Activated B cell treated with CpG ODN at 0.5 μM for 24 hours (primary cell): ENCODE data around the gene MMP15. TPM values are rescaled to one million over a fixed set of nuclear protein-coding genes. Genes with fewer than 3 reads are reported as not detected.

Source experiments
- ATAC-seq: fragments of 200-7000 bp; cut with Tn5 transposase; one replicate; pipeline ENCODE4 v1.10.0; 2021; ENCODE audit warnings: low read depth, mild to moderate bottlenecking, moderate library complexity
- CTCF ChIA-PET: fragments of 350-600 bp; sonication (Branson Sonifier 250); formaldehyde crosslinking; loops from one replicate; lab custom pipeline; 2021; ENCODE audit warnings: antibody characterized with exemption; lab: Charles Lee
- POLR2A ChIA-PET: fragments of 350-600 bp; sonication (Branson Sonifier 250); formaldehyde crosslinking; loops from one replicate; lab custom pipeline; 2021; ENCODE audit warnings: antibody characterized with exemption; lab: Charles Lee
- DNase-seq: peaks from one replicate; pipeline ENCODE4 v3.0.0; 2022
- H3K27ac Mint-ChIP-seq: one replicate; pipeline ENCODE4 v1.8.0; 2020; ENCODE audit warnings: mixed read lengths
- H3K27me3 Mint-ChIP-seq: one replicate; pipeline ENCODE4 v1.8.0; 2021; ENCODE audit warnings: mixed read lengths
- H3K36me3 Mint-ChIP-seq: one replicate; pipeline ENCODE4 v1.8.0; 2021; ENCODE audit warnings: low read depth, mixed read lengths
- H3K4me1 Mint-ChIP-seq: one replicate; pipeline ENCODE4 v1.8.0; 2021; ENCODE audit warnings: mixed read lengths
- H3K4me3 Mint-ChIP-seq: one replicate; pipeline ENCODE4 v1.8.0; 2020; ENCODE audit warnings: mild to moderate bottlenecking, mixed read lengths
- H3K9me3 Mint-ChIP-seq: one replicate; pipeline ENCODE4 v1.8.0; 2020; ENCODE audit warnings: mixed read lengths
- intact Hi-C: fragments of 100-400 bp; cut with micrococcal nuclease; formaldehyde crosslinking; loops from one replicate; pipeline ENCODE4 v1.15.1; 2024
- total RNA-seq: library from RNA; stranded (reverse); gene quantifications from 2 replicates; pipeline ENCODE4 v1.2.3, GENCODE V29; 2022
- TF ChIP-seq, protein P1 (sequence below): fragments of 200-600 bp; IDR thresholded peaks from one replicate; pipeline ENCODE4 v1.8.0; 2022; ENCODE audit warnings: antibody characterized with exemption, mild to moderate bottlenecking

Gene MMP15
- total RNA-seq, 1 donor from 2014 or later, result 0.60 TPM

DNA sequence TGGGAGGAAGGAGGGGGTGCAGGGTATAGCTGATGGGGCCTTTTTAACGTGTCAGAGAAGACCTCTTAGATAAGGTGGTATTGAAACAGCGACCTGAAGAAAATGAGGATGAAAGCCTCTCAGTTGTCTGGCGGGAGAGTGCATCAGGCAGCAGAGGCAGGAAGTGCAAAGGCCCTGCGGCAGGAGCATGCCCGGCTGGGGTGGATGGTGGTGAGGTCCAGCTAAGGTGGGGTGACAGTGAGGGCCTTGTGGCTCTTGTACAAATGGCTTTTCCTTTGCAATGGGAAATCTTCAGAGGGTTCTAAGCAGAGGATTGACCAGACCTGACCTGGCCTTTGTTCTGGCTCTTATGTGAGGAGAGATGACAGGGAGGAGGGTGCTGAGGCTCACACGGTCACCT is 11.4 kb downstream of the MMP15 start:
- ATAC-seq (no peak), DNase-seq (no peak)
- CTCF ChIA-PET, result no interaction called here
- H3K4me3 Mint-ChIP-seq, result no peak overlapping the region
- H3K4me1 Mint-ChIP-seq, result no peaks in the 10 kb centered on the region
- TF ChIP-seq, protein P1, sequence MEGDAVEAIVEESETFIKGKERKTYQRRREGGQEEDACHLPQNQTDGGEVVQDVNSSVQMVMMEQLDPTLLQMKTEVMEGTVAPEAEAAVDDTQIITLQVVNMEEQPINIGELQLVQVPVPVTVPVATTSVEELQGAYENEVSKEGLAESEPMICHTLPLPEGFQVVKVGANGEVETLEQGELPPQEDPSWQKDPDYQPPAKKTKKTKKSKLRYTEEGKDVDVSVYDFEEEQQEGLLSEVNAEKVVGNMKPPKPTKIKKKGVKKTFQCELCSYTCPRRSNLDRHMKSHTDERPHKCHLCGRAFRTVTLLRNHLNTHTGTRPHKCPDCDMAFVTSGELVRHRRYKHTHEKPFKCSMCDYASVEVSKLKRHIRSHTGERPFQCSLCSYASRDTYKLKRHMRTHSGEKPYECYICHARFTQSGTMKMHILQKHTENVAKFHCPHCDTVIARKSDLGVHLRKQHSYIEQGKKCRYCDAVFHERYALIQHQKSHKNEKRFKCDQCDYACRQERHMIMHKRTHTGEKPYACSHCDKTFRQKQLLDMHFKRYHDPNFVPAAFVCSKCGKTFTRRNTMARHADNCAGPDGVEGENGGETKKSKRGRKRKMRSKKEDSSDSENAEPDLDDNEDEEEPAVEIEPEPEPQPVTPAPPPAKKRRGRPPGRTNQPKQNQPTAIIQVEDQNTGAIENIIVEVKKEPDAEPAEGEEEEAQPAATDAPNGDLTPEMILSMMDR, result no peak
- H3K27me3 Mint-ChIP-seq, result no peaks in the 10 kb centered on the region
- H3K36me3 Mint-ChIP-seq, result no peaks in the 10 kb centered on the region
- no peak overlapping the region for H3K27ac Mint-ChIP-seq
- POLR2A ChIA-PET, result no interaction called here
- H3K9me3 Mint-ChIP-seq, result no peaks in the 10 kb centered on the region
- intact Hi-C loops, result no loop called here

DNA sequence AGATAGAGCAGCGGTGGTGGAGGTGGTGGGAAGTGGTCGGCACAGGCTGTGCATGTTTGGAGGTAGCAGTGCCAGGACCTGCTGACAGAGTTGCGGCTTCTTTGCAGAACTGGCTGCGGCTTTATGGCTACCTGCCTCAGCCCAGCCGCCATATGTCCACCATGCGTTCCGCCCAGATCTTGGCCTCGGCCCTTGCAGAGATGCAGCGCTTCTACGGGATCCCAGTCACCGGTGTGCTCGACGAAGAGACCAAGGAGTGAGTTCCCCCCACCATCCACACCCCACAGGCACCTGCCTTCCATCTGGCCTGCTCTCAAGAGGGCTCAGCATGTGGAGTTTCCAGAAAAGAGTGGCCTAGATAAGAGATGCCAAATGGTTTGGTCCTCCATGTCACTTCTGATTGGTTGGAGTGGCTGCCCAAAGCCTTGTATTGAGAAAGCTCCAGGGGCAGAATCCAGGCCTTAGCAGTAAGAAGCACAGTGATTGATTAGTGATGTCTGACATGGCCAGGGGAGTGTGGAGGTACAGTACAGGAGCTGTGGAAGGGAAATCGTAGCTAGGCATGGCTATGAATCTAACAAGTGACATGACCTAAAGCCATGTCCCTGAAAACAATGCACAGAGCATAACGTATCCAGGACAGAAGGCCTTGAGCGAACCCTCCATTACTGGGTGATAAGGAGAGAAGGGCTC is 12.0 kb downstream of the MMP15 start:
- CTCF ChIA-PET, result no interaction called here
- no peak for ATAC-seq
- H3K9me3 Mint-ChIP-seq, result no peaks in the 10 kb centered on the region
- no peak for DNase-seq
- H3K27me3 Mint-ChIP-seq, result no peaks in the 10 kb centered on the region
- no peak overlapping the region for H3K4me3 Mint-ChIP-seq
- no peaks in the 10 kb centered on the region for H3K4me1 Mint-ChIP-seq
- no peaks in the 10 kb centered on the region for H3K36me3 Mint-ChIP-seq
- POLR2A ChIA-PET, result no interaction called here
- intact Hi-C loops, result no loop called here
- TF ChIP-seq, protein P1, result no peak
- H3K27ac Mint-ChIP-seq, result no peak overlapping the region

DNA sequence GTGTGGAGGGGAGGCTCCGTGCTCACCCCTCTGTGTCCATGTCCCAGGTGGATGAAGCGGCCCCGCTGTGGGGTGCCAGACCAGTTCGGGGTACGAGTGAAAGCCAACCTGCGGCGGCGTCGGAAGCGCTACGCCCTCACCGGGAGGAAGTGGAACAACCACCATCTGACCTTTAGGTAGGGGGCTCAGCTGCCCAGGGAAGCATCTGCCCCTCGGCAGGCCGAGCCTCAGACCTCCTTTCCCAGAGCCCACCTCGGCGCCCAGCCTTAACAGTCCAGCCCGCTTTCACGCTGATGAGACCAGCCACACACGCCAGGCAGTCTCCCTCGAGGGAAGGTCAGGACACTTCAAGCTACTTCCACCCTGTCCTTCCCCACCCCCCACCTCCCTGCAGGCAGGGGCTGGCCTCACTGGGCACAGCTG is 12.7 kb downstream of the MMP15 start:
- intact Hi-C loops, result no loop called here
- H3K4me1 Mint-ChIP-seq, result no peaks in the 10 kb centered on the region
- H3K27me3 Mint-ChIP-seq, result no peaks in the 10 kb centered on the region
- no peak for DNase-seq
- H3K4me3 Mint-ChIP-seq, result no peak overlapping the region
- POLR2A ChIA-PET, result no interaction called here
- no peak overlapping the region for H3K27ac Mint-ChIP-seq
- TF ChIP-seq, protein P1, result no peak
- no peak for ATAC-seq
- CTCF ChIA-PET, result interaction anchor here (1.1 kb wide), 1 partner anchor 33 kb away, joined by 3 read pairs; no protein-coding TSS in a partner anchor
- H3K9me3 Mint-ChIP-seq, result no peaks in the 10 kb centered on the region
- H3K36me3 Mint-ChIP-seq, result no peaks in the 10 kb centered on the region

DNA sequence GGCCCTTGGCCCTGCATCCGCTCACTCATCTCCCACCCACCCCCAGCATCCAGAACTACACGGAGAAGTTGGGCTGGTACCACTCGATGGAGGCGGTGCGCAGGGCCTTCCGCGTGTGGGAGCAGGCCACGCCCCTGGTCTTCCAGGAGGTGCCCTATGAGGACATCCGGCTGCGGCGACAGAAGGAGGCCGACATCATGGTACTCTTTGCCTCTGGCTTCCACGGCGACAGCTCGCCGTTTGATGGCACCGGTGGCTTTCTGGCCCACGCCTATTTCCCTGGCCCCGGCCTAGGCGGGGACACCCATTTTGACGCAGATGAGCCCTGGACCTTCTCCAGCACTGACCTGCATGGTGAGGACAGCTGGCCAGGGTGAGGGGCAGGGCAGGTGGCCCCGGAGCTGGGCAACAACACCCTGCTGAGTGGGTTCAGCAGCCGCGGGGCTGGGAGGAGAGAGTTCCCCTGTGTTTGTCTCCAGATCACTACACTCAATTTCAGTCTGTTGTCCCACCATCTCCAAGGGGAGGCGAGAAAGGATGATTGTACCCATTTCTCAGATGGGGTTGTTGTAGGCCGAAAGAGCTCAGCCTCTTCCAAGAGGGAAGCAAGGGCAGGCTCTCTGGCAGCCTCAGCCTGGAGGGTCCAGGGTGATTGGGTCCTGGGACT is 14.4 kb downstream of the MMP15 start:
- ATAC-seq, result no peak
- DNase-seq, result no peak
- Mint-ChIP-seq H3K27me3 (no peaks in the 10 kb centered on the region), H3K4me3 (no peak overlapping the region), H3K36me3 (no peaks in the 10 kb centered on the region), H3K4me1 (no peaks in the 10 kb centered on the region), H3K9me3 (no peaks in the 10 kb centered on the region), H3K27ac (no peak overlapping the region)
- TF ChIP-seq, protein P1, result no peak
- POLR2A ChIA-PET, result no interaction called here
- CTCF ChIA-PET, result interaction anchor here (1.4 kb wide), 1 partner anchor 82 kb away, joined by 4 read pairs; no protein-coding TSS in a partner anchor
- intact Hi-C loops, result no loop called here

DNA sequence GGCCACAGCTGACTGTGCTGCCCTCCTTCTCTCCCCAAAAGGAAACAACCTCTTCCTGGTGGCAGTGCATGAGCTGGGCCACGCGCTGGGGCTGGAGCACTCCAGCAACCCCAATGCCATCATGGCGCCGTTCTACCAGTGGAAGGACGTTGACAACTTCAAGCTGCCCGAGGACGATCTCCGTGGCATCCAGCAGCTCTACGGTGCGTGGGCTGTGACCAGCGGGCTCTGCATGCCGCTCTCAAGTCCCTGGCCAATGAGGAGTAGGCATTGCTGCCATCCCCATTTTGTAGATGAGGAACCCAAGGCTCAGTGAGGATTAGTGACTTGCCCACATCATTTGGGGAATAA is 14.9 kb downstream of the MMP15 start:
- intact Hi-C loops, result no loop called here
- H3K27me3 Mint-ChIP-seq, result no peaks in the 10 kb centered on the region
- CTCF ChIA-PET, result interaction anchor here (1.4 kb wide), 1 partner anchor 81 kb away, joined by 4 read pairs; no protein-coding TSS in a partner anchor
- H3K4me1 Mint-ChIP-seq, result no peaks in the 10 kb centered on the region
- DNase-seq, result no peak
- TF ChIP-seq, protein P1, result no peak
- no peak overlapping the region for H3K4me3 Mint-ChIP-seq
- POLR2A ChIA-PET, result no interaction called here
- no peak for ATAC-seq
- H3K27ac Mint-ChIP-seq, result no peak overlapping the region
- H3K9me3 Mint-ChIP-seq, result no peaks in the 10 kb centered on the region
- no peaks in the 10 kb centered on the region for H3K36me3 Mint-ChIP-seq
